Epithelial cell of proximal tubule (primary cell): ENCODE measurements around the gene PKIG. TPM values are rescaled to one million over a fixed set of nuclear protein-coding genes. Genes with fewer than 3 reads are reported as not detected.
A peak's percentile ranks its signal among the peaks of the same experiment; 100 is the strongest.
"Not testable (repeated sequence)": the region's sequence is repeated elsewhere in the genome, so short reads cannot be mapped to it uniquely, and the experiment has no call there.

Source experiments
- DNase-seq: peaks from one replicate; pipeline ENCODE4 v3.0.0-alpha.2; 2011; ENCODE audit warnings: low read depth
- H3K4me3 ChIP-seq: 2 replicates; pipeline ENCODE4 v1.5.1; 2011; ENCODE audit warnings: low read depth, mild to moderate bottlenecking, low read length
- CTCF ChIP-seq: conservative IDR thresholded peaks from 2 replicates; pipeline ENCODE4 v1.5.1; 2012; ENCODE audit warnings: low read depth, mild to moderate bottlenecking, low read length
- total RNA-seq: library from RNA; depleted of rRNA; stranded (reverse); fragments of >200 nt; gene quantifications from 2 replicates; pipeline ENCODE4 v1.2.3, GENCODE V29; 2015

Gene PKIG
- total RNA-seq, 1 donor from 2014 or later: 64.3 TPM

- no peak overlapping the region for H3K4me3 ChIP-seq
- peak; percentile 69 for DNase-seq
- no peak for TF ChIP-seq CTCF
These were observed 29.1 kb upstream of the PKIG start for GRCh38 chr20:44552950-44553908.

- TF ChIP-seq CTCF: no peak
- no peak overlapping the region for H3K4me3 ChIP-seq
- DNase-seq: no peak
These were observed 23.1 kb upstream of the PKIG start for GRCh38 chr20:44559302-44559701.

GRCh38 chr20:44560229-44560628, 22.1 kb upstream of the PKIG start:
- DNase-seq: no peak
- H3K4me3 ChIP-seq: no peak overlapping the region

GRCh38 chr20:44560818-44561217, 21.6 kb upstream of the PKIG start:
- not testable (repeated sequence) for H3K4me3 ChIP-seq, DNase-seq

More at GRCh38 chr20:44560229-44560628, 22.1 kb upstream of the PKIG start:
- TF ChIP-seq CTCF: no peak

GRCh38 chr20:44561876-44562275, 20.5 kb upstream of the PKIG start:
- DNase-seq: no peak
- no peak for TF ChIP-seq CTCF
- no peak overlapping the region for H3K4me3 ChIP-seq

GRCh38 chr20:44566018-44566417, 16.4 kb upstream of the PKIG start:
- H3K4me3 ChIP-seq: no peak overlapping the region
- no peak for TF ChIP-seq CTCF
- DNase-seq: no peak

- no peak for DNase-seq
- TF ChIP-seq CTCF: no peak
These were observed 15.6 kb upstream of the PKIG start for GRCh38 chr20:44566811-44567210.

More at GRCh38 chr20:44566811-44567210, 15.6 kb upstream of the PKIG start:
- no peak overlapping the region for H3K4me3 ChIP-seq
